Endometrium (tissue), 2 donors: Measurements from ENCODE around the gene DACT3.
"Not testable (repeated sequence)": the region's sequence is repeated elsewhere in the genome, so short reads cannot be mapped to it uniquely, and the experiment has no call there.

Experiments used
- FAIRE-seq: peaks from 2 replicates; lab custom pipeline; 2012; peaks lifted over from hg19 to GRCh38; lab: Jason Lieb, UNC
- donor health status: control.
- donor health status: control.

The DACT3 gene

GRCh38 chr19:46634045-46634655, 26.8 kb downstream of the DACT3 start:
- no peak for FAIRE-seq

- no peak for FAIRE-seq
Observed at GRCh38 chr19:46633130-46633529, 27.9 kb downstream of the DACT3 start.

- FAIRE-seq, result no peak
Observed at GRCh38 chr19:46631481-46631880, 29.5 kb downstream of the DACT3 start.

GRCh38 chr19:46630586-46631205, 30.3 kb downstream of the DACT3 start:
- FAIRE-seq, result no peak

- no peak for FAIRE-seq
Observed at GRCh38 chr19:46629546-46630025, 31.4 kb downstream of the DACT3 start.

GRCh38 chr19:46628970-46629369, 32.0 kb downstream of the DACT3 start:
- not testable (repeated sequence) for FAIRE-seq

- no peak for FAIRE-seq
Observed at GRCh38 chr19:46626446-46626845, 34.5 kb downstream of the DACT3 start.

- FAIRE-seq, result no peak
Observed at GRCh38 chr19:46625731-46626130, 35.3 kb downstream of the DACT3 start.

GRCh38 chr19:46624958-46625661, 35.9 kb downstream of the DACT3 start, which contains the start of gene PTGIR:
TSS of gene PTGIR (minus strand) at chr19:46625089. CDS start at chr19:46624225, 864 bp downstream.
- FAIRE-seq, result no peak

GRCh38 chr19:46623915-46624502, 37.0 kb downstream of the DACT3 start:
- no peak for FAIRE-seq

- FAIRE-seq, result no peak
Observed at GRCh38 chr19:46622118-46622446, 38.9 kb downstream of the DACT3 start.

- no peak for FAIRE-seq
Observed at GRCh38 chr19:46621191-46622117, 39.5 kb downstream of the DACT3 start.

GRCh38 chr19:46620716-46621115, 40.3 kb downstream of the DACT3 start:
- no peak for FAIRE-seq

GRCh38 chr19:46620267-46620666, 40.7 kb downstream of the DACT3 start:
- no peak for FAIRE-seq

GRCh38 chr19:46618670-46619231, 42.2 kb downstream of the DACT3 start:
- FAIRE-seq, result no peak

- FAIRE-seq, result no peak
Observed at GRCh38 chr19:46617601-46618000, 43.4 kb downstream of the DACT3 start.

- FAIRE-seq, result no peak
Observed at GRCh38 chr19:46616631-46617322, 44.2 kb downstream of the DACT3 start.

GRCh38 chr19:46615966-46616365, 45.0 kb downstream of the DACT3 start:
- FAIRE-seq, result no peak

GRCh38 chr19:46614114-46614722, 46.8 kb downstream of the DACT3 start:
- no peak for FAIRE-seq

- no peak for FAIRE-seq
Observed at GRCh38 chr19:46613525-46613924, 47.5 kb downstream of the DACT3 start.
